OCI-LY3 (cell line): Measurements from ENCODE around the gene TNFRSF14.

Source experiments
- EZH2phosphoT487 ChIP-seq: fragments of 200-600 bp; shearing (Covaris generic); IDR thresholded peaks from 2 replicates; pipeline ENCODE4 v1.6.1; 2018; ENCODE audit warnings: antibody characterized with exemption, mixed run types, low read depth
- TF ChIP-seq, protein P1 (sequence below): fragments of 200-600, 300-600 bp; sonication (generic); IDR thresholded peaks from 2 replicates; pipeline ENCODE4 v1.5.1; 2014; ENCODE audit warnings: antibody characterized with exemption, low read length, low read depth

DNA sequence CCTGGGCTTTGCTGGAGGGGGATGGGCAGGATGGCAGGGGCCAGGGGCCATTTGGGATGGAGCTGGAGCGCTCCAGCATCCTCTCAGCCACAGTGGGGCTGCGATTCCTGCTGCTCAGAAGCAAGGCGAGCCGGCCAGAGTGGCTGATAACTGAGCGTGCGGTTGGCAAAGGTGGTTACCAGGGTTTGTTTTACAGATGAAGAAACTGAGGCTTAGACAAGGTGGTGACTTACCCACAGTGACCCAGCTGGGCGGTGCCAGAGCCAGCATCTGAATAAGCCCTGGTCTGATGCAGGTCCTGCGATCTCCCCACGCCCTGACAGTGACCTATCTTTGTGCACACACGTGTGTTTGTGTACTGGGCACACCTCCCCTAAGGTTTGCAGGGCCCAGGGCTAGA is 24.5 kb downstream of the TNFRSF14 start:
- TF ChIP-seq, protein P1, sequence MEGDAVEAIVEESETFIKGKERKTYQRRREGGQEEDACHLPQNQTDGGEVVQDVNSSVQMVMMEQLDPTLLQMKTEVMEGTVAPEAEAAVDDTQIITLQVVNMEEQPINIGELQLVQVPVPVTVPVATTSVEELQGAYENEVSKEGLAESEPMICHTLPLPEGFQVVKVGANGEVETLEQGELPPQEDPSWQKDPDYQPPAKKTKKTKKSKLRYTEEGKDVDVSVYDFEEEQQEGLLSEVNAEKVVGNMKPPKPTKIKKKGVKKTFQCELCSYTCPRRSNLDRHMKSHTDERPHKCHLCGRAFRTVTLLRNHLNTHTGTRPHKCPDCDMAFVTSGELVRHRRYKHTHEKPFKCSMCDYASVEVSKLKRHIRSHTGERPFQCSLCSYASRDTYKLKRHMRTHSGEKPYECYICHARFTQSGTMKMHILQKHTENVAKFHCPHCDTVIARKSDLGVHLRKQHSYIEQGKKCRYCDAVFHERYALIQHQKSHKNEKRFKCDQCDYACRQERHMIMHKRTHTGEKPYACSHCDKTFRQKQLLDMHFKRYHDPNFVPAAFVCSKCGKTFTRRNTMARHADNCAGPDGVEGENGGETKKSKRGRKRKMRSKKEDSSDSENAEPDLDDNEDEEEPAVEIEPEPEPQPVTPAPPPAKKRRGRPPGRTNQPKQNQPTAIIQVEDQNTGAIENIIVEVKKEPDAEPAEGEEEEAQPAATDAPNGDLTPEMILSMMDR, result no peak
- no peak for TF ChIP-seq EZH2phosphoT487
